WI38 (cell line): ENCODE measurements around the gene TAF7.

Source experiments
- H3K4me3 ChIP-seq: 2 replicates; pipeline ENCODE4 v1.5.1; 2011; ENCODE audit warnings: low read depth, mild to moderate bottlenecking, control low read depth, low read length
- CTCF ChIP-seq: IDR thresholded peaks from 2 replicates; pipeline ENCODE4 v1.5.1; 2012; ENCODE audit warnings: low read depth, mild to moderate bottlenecking, control low read depth, low read length

The TAF7 gene

DNA sequence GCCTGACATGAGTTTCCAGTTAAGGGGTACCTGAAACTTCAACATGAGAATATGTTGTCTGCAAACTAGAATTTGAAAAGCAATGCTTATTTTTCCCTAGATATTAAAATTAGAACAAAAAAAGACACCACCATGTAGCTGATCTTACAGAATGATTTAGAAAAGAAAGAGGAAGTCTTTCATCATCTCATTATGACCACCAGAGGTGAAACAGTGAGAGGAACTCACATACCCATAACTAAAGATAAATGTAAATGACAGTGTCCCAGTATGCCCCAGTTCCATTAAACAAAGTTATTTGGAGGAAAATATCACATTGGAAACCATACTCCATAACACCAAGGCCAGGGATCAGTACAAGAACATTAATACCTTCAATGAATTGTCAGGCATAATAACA lies 6.9 kb downstream of the TAF7 start:
- TF ChIP-seq CTCF = no peak
- no peak overlapping the region for H3K4me3 ChIP-seq

- H3K4me3 ChIP-seq = no peak overlapping the region
- TF ChIP-seq CTCF = no peak
These were observed 14.0 kb downstream of the TAF7 start for GRCh38 chr5:141306630-141307029.

GRCh38 chr5:141303756-141304155 lies 16.8 kb downstream of the TAF7 start, which contains the start of gene SLC25A2:
TSS of gene SLC25A2 (minus strand) at chr5:141304049. CDS start at chr5:141303865, 184 bp downstream.
- no peak for TF ChIP-seq CTCF
- H3K4me3 ChIP-seq = no peak within 1 kb of the TSS

DNA sequence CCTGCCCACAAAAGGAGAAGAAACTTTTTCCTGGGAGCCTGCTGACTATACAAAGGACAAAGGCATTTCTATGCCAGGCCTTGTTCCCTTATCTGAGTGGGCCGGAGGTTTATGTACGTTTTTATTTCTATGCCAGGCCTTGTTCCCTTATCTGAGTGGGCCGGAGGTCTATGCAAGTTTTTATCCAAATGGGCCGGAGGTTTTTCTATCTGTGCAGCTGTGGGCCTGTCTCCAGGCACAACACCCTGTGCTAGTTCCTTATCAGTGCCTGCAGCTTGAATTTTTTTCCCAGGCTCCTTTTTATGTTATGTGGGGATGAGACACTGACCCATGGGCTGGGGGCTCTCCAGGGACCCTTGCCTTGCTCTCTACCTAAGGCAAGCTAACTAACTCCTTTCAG lies 22.2 kb downstream of the TAF7 start:
- TF ChIP-seq CTCF = no peak

DNA sequence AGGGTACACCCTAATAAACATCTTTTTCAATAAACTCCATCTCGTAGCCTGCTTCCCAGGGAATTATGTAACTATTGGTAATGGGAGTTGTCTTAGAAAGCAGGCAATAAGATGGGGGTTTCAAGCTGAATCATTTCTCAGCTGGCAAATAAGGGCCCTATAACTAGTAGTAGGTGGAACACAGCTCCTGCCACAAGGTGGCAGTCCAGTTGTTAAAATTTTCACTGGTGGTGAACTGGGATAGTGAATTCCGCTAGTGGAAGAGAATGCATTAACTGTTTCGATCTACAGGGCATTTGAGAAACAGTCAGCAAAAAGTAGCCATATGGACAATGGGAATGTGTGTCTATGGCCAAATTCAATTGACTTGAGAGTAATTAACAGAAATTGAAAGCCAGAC lies 47.7 kb downstream of the TAF7 start:
- H3K4me3 ChIP-seq = no peak overlapping the region
- no peak for TF ChIP-seq CTCF

More for the DNA sequence above, 22.2 kb downstream of the TAF7 start:
- no peak overlapping the region for H3K4me3 ChIP-seq

GRCh38 chr5:141269195-141269594 lies 51.4 kb downstream of the TAF7 start:
- H3K4me3 ChIP-seq = no peak overlapping the region
- no peak for TF ChIP-seq CTCF
